Fibroblast of pulmonary artery (primary cell): Measurements from ENCODE around the gene PCDHA11.
"Not testable (repeated sequence)": the region's sequence is repeated elsewhere in the genome, so short reads cannot be mapped to it uniquely, and the experiment has no call there.

Source experiments
- DNase-seq: peaks from one replicate; pipeline ENCODE4 v3.0.0-alpha.2; 2010; ENCODE audit warnings: low read depth
- H3K4me3 ChIP-seq: replicated peaks from 2 replicates; pipeline ENCODE4 v1.5.1; 2011; ENCODE audit warnings: low read depth, mild to moderate bottlenecking, control low read depth, low read length, moderate library complexity
- CTCF ChIP-seq: IDR thresholded peaks from 2 replicates; pipeline ENCODE4 v1.5.1; 2011; ENCODE audit warnings: mild to moderate bottlenecking, control low read depth, low read length, inconsistent platforms; ENCODE audit errors: missing control alignments

The PCDHA11 gene

DNA sequence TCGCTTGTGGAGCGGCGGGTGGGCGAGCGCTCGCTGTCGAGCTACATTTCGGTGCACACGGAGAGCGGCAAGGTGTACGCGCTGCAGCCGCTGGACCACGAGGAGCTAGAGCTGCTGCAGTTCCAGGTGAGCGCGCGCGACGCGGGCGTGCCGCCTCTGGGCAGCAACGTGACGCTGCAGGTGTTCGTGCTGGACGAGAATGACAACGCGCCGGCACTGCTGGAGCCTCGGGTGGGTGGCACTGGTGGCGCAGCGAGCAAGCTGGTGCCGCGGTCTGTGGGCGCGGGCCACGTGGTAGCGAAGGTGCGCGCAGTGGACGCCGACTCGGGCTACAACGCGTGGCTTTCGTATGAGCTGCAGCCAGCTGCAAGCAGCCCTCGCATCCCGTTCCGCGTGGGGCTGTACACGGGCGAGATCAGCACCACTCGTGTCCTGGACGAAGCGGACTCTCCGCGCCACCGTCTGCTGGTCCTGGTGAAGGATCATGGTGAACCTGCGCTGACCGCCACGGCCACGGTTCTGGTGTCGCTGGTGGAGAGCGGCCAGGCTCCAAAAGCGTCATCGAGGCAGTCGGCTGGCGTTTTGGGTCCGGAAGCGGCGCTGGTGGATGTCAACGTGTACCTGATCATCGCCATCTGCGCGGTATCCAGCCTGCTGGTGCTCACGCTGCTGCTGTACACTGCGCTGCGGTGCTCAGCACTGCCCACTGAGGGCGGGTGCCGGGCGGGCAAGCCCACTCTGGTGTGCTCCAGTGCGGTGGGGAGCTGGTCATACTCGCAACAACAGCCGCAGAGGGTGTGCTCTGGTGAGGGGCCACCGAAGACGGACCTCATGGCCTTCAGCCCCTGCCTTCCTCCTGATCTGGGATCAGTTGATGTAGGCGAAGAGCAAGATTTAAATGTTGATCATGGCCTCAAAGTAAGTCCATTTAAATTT lies 25.7 kb upstream of the PCDHA11 start:
- no peak for TF ChIP-seq CTCF
- no peak for DNase-seq
- no peak overlapping the region for H3K4me3 ChIP-seq

GRCh38 chr5:140848139-140849102 lies 20.3 kb upstream of the PCDHA11 start, which contains the start of gene PCDHA9:
Gene PCDHA9 (plus strand): TSS chr5:140848382. CDS start chr5:140848496, 114 bp downstream.
- not testable (repeated sequence) for H3K4me3 ChIP-seq
- peak; percentile 20 for DNase-seq

GRCh38 chr5:140849831-140850634 lies 18.7 kb upstream of the PCDHA11 start:
- H3K4me3 ChIP-seq, DNase-seq: not testable (repeated sequence)

- no peak for TF ChIP-seq CTCF
- DNase-seq = peak; percentile 15
Observed at GRCh38 chr5:140855772-140856674, 12.7 kb upstream of the PCDHA11 start, which contains the start of gene PCDHA10. Gene PCDHA10 (plus strand): TSS chr5:140855897. CDS start chr5:140856049, 152 bp downstream.

GRCh38 chr5:140857177-140857986 lies 11.4 kb upstream of the PCDHA11 start:
- TF ChIP-seq CTCF = no peak
- no peak for DNase-seq
- H3K4me3 ChIP-seq = no peak overlapping the region

More at GRCh38 chr5:140855772-140856674, 12.7 kb upstream of the PCDHA11 start, which contains the start of gene PCDHA10:
- H3K4me3 ChIP-seq = no peak within 1 kb of the TSS

GRCh38 chr5:140857987-140858240 lies 10.8 kb upstream of the PCDHA11 start:
- no peak for TF ChIP-seq CTCF
- no peak overlapping the region for H3K4me3 ChIP-seq
- no peak for DNase-seq
